ENCODE data around the gene PRM3.

Gene PRM3

DNA sequence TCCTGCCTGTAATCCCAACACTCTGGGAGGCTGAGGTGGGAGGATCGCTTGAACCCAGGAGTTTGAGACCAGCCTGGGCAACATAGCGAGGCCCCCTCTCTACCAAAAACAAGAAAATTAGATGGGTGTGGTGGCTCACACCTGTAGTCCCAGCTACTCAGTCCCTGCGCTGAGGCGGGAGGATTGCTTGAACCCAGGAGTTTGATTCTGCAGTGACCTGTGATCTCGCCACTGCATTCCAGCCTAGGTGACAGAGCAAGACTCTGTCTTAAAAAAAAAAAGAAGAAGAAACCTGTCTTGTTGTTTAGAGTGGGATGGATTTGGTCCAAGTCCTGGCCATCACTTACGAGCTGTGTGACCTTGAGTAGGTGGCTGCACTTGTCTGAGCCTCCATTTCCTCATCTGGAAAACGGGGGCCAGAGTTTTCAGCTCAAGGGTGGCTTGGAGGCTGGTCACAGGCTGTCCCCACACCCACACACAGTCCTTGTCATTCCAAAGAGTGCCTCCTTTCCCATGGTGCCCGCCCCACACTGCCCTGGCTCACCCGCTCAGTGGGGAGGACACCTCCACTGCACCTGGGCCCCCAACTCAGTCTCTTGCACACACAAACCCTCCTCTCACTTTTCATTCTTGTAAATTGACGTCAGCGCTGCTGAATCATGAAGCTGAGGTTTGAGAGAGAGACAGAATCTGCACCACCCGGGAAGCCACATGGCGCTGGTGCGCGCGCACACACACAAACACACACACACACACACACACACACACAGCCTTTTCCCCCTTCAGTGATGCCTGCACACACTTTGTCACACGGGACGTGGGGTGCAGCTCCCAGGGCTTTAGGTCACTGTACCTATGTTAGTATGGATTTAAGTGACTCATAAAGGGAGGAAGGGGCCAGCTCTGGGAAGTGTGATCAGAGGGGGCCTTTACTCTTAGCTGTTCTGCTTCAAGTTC is 21.6 kb downstream of the PRM3 start:
- no peak overlapping the region for H3K4me3 ChIP-seq (ENCODE audit: low read length)
- DNase-seq (ENCODE audit: low read depth, low spot score): peak; percentile 60

DNA sequence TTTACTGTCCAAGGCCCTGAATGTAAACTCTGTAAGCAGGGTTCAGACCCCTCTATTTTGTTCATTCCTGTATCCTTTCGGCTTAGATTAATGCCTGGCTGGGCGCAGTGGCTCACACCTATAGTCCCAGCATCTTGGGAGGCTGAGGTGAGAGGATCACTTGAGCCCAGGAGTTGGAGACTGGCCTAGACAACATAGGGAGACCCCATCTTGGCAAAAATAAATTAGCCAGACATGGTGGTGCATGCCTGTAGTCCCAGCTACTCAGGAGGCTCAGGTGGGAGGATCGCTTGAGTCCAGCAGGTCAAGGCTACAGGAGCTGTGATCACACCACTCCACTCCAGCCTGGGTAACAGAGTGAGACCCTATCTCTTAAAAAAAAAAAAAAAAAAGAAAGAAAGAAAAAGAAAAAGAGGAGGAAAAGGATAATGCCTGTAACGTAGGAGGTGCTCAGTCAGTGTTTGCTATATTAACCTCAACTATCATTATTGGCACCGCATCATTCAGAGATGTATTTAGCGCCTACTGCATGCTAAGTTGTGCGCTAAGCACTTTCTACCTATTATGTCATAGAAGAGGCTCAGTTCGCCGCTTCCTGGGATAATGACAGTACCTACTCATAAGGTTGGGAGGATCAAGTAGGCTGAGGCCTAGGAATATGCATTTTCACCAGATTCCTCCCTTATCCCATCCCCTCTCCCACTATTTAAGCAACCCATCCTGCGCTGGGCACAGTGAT is 22.5 kb downstream of the PRM3 start:
- DNase-seq (ENCODE audit: low read depth, low spot score): no peak
- no peak overlapping the region for H3K4me3 ChIP-seq (ENCODE audit: low read length)

DNA sequence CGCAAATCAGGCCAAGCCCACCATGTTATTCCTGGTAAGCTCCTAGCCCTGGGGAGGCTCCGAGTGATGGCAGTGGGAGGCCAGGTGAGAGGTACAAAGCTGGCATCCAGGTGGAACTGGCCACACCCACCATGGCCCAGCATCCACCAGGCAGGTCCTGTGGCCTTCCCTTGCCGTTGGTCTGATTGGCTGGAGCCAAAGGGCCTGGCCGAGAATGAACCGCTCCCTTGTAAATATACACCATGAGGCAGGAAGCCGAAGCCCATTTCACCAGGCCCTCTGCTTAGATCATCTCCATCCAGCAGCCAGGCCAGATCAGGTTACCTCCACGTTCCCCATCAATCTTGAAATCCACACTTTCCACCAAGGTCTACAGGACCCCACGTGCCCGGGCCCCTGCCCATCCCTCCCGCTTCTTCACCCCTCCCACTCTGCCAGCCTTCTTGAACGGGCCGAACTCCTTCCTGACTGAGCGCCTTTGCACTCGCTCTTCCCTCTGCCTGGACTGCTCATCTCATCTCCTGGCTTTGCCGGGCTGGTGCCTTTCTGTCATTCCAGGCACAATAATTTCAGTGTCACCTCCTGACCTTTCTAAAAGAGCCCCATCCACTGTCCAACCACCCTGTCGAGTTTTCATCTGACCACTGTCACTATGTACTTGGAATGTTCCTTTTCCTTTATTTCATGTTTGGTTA is 23.2 kb downstream of the PRM3 start:
- DNase-seq (ENCODE audit: low read depth, low spot score): no peak
- H3K4me3 ChIP-seq (ENCODE audit: low read length): no peak overlapping the region

DNA sequence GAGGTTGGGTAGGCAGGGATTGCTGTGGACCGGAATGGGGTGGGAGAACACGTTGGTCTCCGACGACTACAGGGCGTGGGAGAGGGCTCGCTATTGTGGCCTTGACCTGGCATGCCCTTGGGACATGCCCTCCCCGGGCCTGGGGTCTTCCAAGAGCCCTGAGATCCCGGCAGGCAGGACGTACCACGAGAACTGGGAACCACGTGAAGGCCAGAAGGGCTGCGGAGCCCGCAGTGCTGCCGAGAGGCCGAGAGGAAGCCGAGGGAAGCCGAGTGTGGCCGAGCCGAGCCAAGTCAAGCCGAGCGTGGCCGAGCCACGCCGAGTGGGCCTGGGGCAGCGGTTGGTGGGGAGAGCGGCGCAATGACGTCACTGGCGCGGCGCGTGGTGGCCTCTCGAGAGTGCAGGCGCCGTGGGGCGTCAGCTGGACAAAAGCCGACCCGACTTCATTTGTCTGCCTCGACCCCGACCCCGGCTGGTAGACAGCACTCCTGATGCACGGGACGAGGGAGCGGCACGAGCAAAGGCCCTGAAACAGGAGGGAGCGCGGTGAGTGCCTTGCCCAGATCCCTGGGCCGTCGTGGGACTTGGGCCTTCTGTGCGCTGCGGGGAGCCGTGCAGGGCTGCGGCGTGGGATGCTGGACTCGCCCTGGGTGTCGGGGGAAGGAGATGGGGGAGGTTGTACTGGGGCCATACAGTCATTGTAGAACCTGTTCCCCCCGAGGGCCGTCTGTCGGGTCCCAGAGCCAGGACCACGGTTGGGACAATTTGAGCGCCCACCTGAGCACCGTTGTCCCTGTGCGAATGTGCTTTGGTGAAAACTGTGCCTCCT is 24.0 kb downstream of the PRM3 start:
- no peak overlapping the region for H3K4me3 ChIP-seq (ENCODE audit: low read length)
- no peak for DNase-seq (ENCODE audit: low read depth, low spot score)

DNA sequence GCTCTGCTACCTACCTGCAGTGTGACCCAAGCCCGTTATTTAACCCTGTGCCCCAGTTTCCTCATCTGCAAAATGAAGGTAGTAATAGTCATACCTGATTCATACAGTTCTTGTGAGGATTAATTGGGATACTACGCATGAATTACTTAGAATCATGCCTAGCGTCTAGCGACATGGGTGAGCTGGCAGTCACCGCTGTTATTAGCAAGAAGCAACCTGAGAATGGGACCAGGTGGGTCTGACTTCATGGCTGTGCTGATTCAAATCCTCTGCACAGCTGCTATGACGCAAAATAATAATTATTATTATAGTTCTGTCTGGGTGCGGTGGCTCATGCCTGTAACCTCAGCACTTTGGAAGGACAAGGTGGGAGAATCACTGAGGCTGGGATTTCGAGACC is 25.3 kb downstream of the PRM3 start:
- no peak for DNase-seq (ENCODE audit: low read depth, low spot score)

DNA sequence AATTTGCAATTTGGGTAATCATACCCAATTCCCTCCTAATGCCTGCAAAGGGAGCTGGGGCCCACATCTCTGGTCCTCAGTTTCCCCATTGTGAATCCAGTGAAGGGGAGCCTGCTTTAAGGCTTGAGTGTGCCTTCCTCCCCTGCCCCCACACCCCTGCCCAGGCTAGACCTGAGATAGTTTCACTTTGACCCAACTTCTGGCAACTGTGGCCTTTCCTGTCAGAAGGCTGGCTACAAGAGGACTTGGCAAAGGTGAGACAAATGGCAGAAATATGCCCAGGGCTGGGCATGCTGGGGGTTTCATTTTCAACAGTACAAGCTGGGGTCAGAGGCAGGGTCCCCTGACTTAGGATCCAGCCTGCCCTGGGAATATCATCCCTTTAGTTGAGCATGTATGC is 27.4 kb downstream of the PRM3 start:
- no peak overlapping the region for H3K4me3 ChIP-seq (ENCODE audit: low read length)

More for the DNA sequence above, 25.3 kb downstream of the PRM3 start:
- no peak overlapping the region for H3K4me3 ChIP-seq (ENCODE audit: low read length)

DNA sequence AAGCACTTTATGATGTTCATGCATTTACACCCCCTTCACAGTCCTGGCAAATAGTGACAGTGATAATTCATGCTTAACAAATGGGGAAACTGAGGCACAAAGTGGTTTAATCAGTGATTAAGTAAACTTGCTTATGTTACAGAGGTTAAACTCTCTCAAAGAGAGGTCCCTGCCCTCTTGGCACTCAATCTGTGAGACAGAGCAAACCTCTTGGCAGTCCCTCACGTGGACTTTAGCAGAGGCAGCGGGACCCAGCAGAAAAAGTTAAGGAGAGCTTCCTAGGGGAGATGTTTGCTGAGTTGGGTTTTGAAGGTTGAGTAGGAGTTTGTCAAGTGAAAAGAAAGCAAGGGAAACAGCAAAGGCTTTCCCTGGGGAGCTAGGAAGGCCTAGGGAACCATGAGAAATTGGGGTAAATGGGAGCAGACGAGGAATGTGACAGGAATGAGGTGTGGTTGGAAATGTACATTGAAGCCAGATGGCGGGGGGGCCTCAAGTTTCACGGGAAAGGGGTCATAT is 28.1 kb downstream of the PRM3 start:
- DNase-seq (ENCODE audit: low read depth, low spot score): no peak
- no peak overlapping the region for H3K4me3 ChIP-seq (ENCODE audit: low read length)

More for the DNA sequence above, 27.4 kb downstream of the PRM3 start:
- no peak for DNase-seq (ENCODE audit: low read depth, low spot score)

DNA sequence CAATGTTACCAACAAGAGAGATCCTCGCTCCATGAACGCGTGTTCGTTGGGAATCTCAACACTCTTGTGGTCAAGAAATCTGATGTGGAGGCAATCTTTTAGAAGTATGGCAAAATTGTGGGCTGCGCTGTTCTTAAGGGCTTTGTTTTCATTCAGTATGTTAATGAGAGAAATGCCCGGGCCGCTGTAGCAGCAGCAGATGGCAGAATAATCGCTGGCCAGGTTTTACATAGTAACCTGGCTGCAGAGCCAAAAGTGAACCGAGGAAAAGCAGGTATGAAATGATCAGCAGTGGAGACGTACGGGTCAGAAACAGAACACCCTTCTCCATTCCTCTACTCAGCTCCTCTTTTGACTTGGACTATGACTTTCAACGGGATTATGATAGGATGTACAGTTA is 30.8 kb downstream of the PRM3 start:
- no peak overlapping the region for H3K4me3 ChIP-seq (ENCODE audit: low read length)
- DNase-seq (ENCODE audit: low read depth, low spot score): no peak

DNA sequence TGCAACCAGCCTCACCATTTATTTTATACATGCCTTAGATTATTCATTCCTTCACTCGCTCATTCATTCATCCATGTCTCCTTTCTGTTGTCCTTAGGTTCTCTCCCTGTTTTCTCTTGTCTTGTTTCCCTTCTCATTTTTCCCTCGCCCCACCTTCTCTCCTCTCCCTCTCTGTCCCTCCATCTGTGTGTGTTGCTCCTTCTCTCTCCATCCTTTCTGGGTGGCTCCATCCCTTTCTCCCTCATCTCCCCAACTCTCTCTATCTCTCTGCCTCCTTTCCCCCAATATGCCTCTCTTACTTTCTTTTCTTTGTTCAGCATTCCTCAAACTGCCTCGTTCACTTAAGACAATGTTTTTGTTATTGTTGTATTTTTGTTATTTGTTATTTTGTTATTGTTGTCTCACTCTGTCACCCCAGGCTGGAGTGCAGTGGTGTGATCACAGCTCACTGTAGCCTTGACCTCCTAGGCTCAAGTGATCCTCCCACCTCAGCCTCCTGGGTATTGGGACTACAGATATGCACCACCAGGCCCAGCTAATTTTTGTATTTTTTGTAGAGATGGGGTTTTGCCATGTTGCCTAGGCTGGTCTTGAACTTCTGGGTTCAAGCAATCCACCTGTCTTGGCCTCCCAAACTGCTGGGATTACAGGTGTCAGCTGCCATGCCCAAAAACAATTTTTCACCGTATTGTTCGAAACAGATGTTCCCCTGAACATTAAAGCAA is 31.8 kb downstream of the PRM3 start:
- H3K4me3 ChIP-seq (ENCODE audit: low read length): no peak overlapping the region
- DNase-seq (ENCODE audit: low read depth, low spot score): no peak

DNA sequence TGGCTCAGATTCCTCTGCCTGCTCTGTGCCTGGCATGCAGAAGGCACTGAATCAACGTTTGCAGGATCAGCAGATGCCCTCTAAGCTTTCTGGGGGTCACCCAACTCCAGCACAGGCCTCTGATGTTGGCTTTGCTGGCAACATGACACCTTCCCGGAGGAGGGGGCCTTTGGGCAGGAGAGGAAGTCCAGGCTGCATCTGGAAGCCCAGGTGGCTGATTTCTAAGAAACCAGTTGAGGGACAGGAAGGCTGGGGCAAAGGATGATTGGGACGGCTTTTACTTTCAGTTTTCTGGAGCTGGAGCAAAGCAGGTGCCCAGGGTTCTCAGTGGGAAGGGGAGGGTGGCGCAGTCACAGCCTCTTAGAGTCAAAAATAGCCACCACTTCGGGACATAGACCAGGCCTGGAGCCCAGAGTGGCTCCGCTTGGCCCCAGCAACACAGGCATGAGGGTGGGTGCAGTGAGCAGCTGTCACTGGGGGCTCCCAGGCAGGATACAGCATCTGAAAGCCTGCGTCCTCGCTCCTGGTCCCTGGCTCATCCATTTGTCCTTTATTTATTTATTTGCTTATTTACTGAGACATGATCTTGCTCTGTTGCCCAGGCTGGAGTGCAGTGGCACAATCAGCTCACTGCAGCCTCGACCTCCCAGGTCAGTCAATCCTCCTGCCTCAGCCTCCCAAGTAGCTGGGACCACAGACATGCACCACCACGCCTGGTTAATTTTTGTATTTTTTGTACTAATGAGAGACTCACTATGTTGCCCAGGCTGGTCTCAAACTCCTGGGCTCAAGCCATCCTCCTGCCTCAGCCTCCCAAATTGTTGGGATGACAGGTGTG is 32.6 kb downstream of the PRM3 start:
- H3K4me3 ChIP-seq (ENCODE audit: low read length): no peak overlapping the region; the same call in 1 of the 2 replicates
- peak; percentile 59 for DNase-seq (ENCODE audit: low read depth, low spot score)

DNA sequence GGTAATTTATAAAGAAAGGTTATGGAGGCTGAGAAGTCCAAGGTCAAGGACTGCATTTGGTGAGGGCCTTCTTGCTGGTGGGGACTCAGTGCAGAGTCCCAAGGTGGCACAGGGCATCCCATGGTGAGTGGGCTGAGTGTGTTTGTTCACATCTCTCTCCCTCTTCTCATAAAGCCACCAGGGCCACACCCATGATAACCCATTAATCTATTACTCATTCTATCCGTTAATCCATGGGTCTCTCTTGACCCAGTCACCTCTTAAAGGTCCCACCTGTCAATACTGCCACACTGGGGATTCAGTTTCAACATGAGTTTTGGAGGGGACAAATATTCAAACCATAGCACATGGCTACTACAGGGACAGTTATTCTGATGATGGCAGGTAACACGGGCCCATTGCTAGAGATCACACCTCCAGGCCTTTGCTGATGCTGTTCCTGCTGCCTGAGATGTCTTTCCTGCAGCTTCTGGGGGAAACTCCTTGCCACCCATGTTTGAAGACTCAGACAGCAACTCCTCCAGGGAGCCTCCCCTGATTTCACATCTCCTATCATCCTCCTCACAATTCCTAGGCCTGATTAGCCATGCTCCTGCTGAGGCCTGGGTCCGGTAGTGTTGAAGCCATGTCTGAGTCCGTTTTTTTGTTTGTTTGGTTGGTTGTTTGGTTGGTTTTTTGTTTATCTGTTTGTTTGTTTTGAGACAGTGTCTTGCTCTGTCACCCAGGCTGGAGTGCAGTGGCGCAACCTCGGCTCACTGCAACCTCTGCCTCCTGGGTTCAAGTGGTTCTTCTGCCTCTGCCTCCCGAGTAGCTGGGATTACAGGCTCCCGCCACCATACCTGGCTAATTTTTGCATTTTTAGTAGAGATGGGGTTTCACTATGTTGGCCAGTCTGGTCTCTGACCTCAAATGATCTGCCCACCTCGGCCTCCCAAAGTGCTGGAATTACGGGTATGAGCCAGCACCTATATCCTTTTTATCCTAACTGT is 33.5 kb downstream of the PRM3 start:
- no peak overlapping the region for H3K4me3 ChIP-seq (ENCODE audit: low read length)
- no peak for DNase-seq (ENCODE audit: low read depth, low spot score)

DNA sequence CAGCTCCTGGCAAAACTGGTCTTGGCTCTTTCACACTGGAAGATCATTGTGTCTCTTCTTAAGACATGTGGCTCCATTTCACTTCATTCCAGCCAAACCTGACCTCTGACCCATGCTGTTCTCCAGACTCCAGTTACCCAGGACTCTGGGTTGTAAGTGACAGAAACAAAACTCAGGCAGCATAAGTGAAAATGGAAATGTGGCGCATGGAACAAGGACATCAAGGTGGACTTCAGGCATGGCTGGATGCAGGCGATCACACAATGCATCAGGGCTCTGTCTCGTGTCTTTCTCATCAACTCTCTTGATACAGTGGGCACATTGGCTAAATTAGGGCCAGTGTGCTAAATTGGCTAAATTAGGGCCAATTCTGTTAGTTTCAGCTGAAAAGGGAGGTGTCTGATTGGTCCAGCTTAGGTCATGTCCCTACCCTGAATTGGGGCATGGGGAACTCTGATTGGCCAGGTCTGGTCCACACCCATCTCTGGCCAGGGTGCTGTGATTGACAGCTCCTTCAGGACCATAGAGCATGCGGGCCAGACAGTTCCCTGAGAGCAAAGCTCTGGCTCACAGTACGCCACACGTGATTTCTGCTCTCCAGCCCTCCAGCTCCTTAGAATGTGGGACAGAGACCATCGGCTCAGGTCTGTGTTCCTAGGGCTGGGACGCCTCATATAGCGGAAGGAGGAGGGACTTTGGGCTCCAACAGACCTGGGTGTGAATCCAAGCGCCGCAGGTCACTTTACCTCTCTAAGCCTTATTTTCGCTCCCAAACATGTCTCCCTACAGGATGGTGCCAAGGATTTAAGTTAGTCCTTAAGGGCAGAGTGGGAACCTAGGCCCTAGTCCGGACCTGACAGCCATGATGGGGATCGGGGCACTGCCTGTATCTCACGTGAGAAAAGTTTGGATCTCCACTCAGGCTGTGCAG is 34.9 kb downstream of the PRM3 start:
- DNase-seq (ENCODE audit: low read depth, low spot score): no peak
- no peak overlapping the region for H3K4me3 ChIP-seq (ENCODE audit: low read length)

DNA sequence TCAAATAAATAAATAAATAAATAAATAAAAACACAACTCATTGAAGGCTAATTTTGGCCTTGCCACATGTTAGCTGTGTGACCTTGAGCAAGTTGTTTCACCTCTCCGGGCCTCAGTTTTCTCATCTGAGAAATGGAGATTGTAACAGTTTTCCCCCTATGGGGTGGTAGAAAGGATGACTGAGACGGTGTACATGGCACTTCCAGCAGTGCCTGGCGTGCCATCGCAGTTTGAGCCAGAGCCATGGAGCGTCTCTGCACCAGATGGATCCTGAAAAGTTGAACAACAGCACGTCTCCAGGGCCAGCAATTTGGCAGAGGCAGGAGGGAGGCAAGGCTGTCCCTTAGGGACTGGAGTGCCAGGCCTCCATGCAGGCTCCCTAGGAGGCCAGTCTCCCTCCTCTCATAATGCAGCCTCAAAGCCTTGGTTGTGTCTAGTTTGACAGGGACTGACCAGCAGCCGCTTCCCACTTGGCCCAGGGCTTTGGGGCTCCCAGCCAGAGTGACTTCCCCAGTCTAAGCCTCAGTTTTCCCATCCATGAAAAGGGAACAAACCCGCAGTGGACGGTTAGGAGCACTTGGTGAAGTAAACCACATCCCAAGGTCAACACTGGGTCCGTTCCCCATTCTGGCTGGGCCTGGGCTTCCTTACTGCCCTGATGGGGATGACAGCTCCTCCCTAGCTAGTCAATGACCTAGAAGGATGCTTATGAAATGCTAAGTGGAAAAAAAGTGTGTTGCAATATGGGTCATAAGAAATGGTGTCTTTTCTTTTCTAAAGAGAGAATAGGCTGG is 36.8 kb downstream of the PRM3 start:
- H3K4me3 ChIP-seq (ENCODE audit: low read length): no peak overlapping the region
- DNase-seq (ENCODE audit: low read depth, low spot score): no peak

DNA sequence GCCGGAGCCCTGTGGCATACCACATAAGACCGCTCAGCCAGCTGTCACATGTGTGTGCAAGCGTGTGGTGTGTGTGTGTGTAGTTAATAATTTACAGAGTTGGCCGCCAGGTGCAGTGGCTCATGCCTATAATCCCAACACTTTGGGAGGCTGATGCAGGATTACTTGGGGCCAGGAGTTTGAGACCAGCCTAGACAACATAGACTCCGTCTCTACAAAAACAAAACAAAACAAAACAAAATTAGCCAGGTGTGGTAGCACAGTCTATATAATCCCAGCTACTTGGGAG is 37.8 kb downstream of the PRM3 start:
- no peak for DNase-seq (ENCODE audit: low read depth, low spot score)
- H3K4me3 ChIP-seq (ENCODE audit: low read length): no peak overlapping the region
